K562 (cell line): Measurements from ENCODE around the gene DLGAP3. TPM values are rescaled to one million over a fixed set of nuclear protein-coding genes. Genes with fewer than 3 reads are reported as not detected.

Experiments
- ATF6 ChIP-seq: sonication (generic); formaldehyde crosslinking; IDR thresholded peaks from 2 replicates; pipeline ENCODE4 v1.4.0; 2020; ENCODE audit warnings: mild to moderate bottlenecking, missing genetic modification reagents
- BCL6 ChIP-seq: fragments of 250-450 bp; sonication (Bioruptor Pico); IDR thresholded peaks from 2 replicates; pipeline ENCODE4 v1.4.0; 2020
- CAMTA2 ChIP-seq: fragments of 250-450 bp; sonication (Bioruptor Pico); conservative IDR thresholded peaks from 2 replicates; pipeline ENCODE4 v1.5.1; 2022
- DPF2 ChIP-seq: fragments of 450-650 bp; IDR thresholded peaks from 2 replicates; pipeline ENCODE4 v1.6.1; 2016
- ELF1 ChIP-seq: fragments of 200-800 bp; sonication (Bioruptor generic); IDR thresholded peaks from 2 replicates; pipeline ENCODE4 v1.6.1; 2016; ENCODE audit warnings: missing genetic modification characterization, missing compliant biosample characterization
- FOXK1 ChIP-seq: sonication (generic); formaldehyde crosslinking; IDR thresholded peaks from 2 replicates; pipeline ENCODE4 v1.8.0; 2022; ENCODE audit warnings: missing genetic modification reagents, mild to moderate bottlenecking, borderline replicate concordance
- MBD2 ChIP-seq: sonication (generic); IDR thresholded peaks from 2 replicates; pipeline ENCODE4 v1.6.1; 2016; ENCODE audit warnings: low read depth, borderline replicate concordance
- MECOM ChIP-seq: fragments of 250-450 bp; sonication (Bioruptor Pico); IDR thresholded peaks from 2 replicates; pipeline ENCODE4 v1.8.0; 2022; ENCODE audit warnings: inconsistent platforms
- MTF1 ChIP-seq: fragments of 250-450 bp; sonication (Bioruptor Pico); IDR thresholded peaks from 2 replicates; pipeline ENCODE4 v1.9.0; 2021; ENCODE audit warnings: moderate library complexity, mild to moderate bottlenecking, inconsistent platforms, borderline replicate concordance
- PHB ChIP-seq: fragments of 250-450 bp; sonication (Bioruptor Pico); IDR thresholded peaks from 2 replicates; pipeline ENCODE4 v1.5.0; 2021
- POLR3A ChIP-seq: IDR thresholded peaks from 2 replicates; pipeline ENCODE4 v1.6.1; 2011; ENCODE audit warnings: borderline replicate concordance, mild to moderate bottlenecking, moderate library complexity; ENCODE audit not compliant: insufficient read length, insufficient read depth; ENCODE audit errors: extremely low read depth
- RAD21 ChIP-seq, 2 experiments: fragments of 250-450 bp in 1 of 2; fragments of 450-650 bp in 1 of 2; sonication (Bioruptor Pico) in 1 of 2; formaldehyde crosslinking in 1 of 2; IDR thresholded peaks in 1 of 2; conservative IDR thresholded peaks in 1 of 2; 2 replicates each; pipeline versions ENCODE4 v1.4.0 to v1.8.0; 2020 to 2022; ENCODE audit warnings: mild to moderate bottlenecking in 2 of 2, moderate library complexity in 1 of 2
- SRF ChIP-seq, 2 experiments: fragments of 250-450, 450-650 bp in 1 of 2; sonication (Bioruptor Pico) in 1 of 2; sonication (generic) in 1 of 2; formaldehyde crosslinking; IDR thresholded peaks; 2 replicates each; pipeline versions ENCODE4 v1.5.0 to v1.5.1; 2020 to 2022; ENCODE audit warnings: mild to moderate bottlenecking in 1 of 2, missing genetic modification reagents in 1 of 2
- TFAM ChIP-seq: fragments of 250-450 bp; sonication (Bioruptor Pico); conservative IDR thresholded peaks from 2 replicates; pipeline ENCODE4 v1.5.0; 2021; ENCODE audit warnings: mild to moderate bottlenecking, moderate library complexity
- TGIF2 ChIP-seq: sonication (generic); formaldehyde crosslinking; IDR thresholded peaks from 2 replicates; pipeline ENCODE4 v1.8.1; 2022; ENCODE audit warnings: mild to moderate bottlenecking, missing genetic modification reagents, moderate library complexity
- THRAP3 ChIP-seq: fragments of 450-650 bp; IDR thresholded peaks from 2 replicates; pipeline ENCODE4 v1.6.1; 2016; ENCODE audit warnings: mild to moderate bottlenecking, inconsistent platforms, borderline replicate concordance
- TRIM25 ChIP-seq: fragments of 450-650 bp; IDR thresholded peaks from 2 replicates; pipeline ENCODE4 v1.7.0; 2016; ENCODE audit warnings: borderline replicate concordance
- ZBTB26 ChIP-seq: fragments of 450-650 bp; formaldehyde crosslinking; IDR thresholded peaks from 2 replicates; pipeline ENCODE4 v1.4.0; 2022; ENCODE audit warnings: missing genetic modification characterization
- ZBTB34 ChIP-seq: fragments of 250-450 bp; sonication (Bioruptor Pico); IDR thresholded peaks from 2 replicates; pipeline ENCODE4 v1.8.0; 2021; ENCODE audit warnings: mild to moderate bottlenecking, moderate library complexity
- ZC3H4 ChIP-seq: sonication (generic); formaldehyde crosslinking; IDR thresholded peaks from 2 replicates; pipeline ENCODE4 v1.9.0; 2021; ENCODE audit warnings: missing genetic modification reagents, borderline replicate concordance
- ZEB2 ChIP-seq: fragments of 450-650 bp; IDR thresholded peaks from 2 replicates; pipeline ENCODE4 v1.6.1; 2016
- ZFX ChIP-seq: sonication (generic); formaldehyde crosslinking; IDR thresholded peaks from 2 replicates; pipeline ENCODE4 v1.8.0; 2022; ENCODE audit warnings: mild to moderate bottlenecking, missing genetic modification reagents, moderate library complexity
- ZNF134 ChIP-seq: fragments of 250-450 bp; sonication (Bioruptor Pico); conservative IDR thresholded peaks from 2 replicates; pipeline ENCODE4 v1.4.0; 2020
- polyA plus RNA-seq, 8 experiments: library from polyadenylated mRNA; depleted of rRNA in 4 of 8; stranded (reverse) in 5 of 8; unstranded in 3 of 8; fragments of >200 nt; fragmentation: Nextera tagmentation in 2 of 8; fragmentation: Illumina TruSeq in 1 of 8; extraction: Ambion mirVana in 2 of 8; extraction: Trizol in 1 of 8; gene quantifications; 2 replicates each; pipeline versions ENCODE4 v1.2.1 to v1.2.3, GENCODE V29; 2011 to 2014; ENCODE audit warnings: inconsistent platforms in 1 of 8, missing spikeins in 1 of 8
- total RNA-seq, 7 experiments: library from RNA; depleted of rRNA in 6 of 7; stranded (reverse); fragments of >200 nt in 6 of 7; fragmentation: Illumina TruSeq in 2 of 7; extraction: Trizol in 2 of 7; gene quantifications; 2 replicates each; pipeline versions ENCODE4 v1.2.1 to v1.2.3, GENCODE V29; 2011 to 2021; ENCODE audit warnings: low replicate concordance in 1 of 7

The DLGAP3 gene
- total and polyA plus RNA-seq, 9 of the 15 experiments (the other 6 are each of a cell fraction or from before 2014, with no cell fraction given): 0.01 to 0.16 (median 0.07) TPM; not detected in 6

- peak; percentile 87 for TF ChIP-seq ZFX (CRISPR knock-in tag)
- no peak for TF ChIP-seq ZBTB26 (CRISPR knock-in tag)
- no peak for TF ChIP-seq THRAP3
- peak in 1 of 2 experiments; percentile 32; a peak in 1 of 4 replicates for TF ChIP-seq SRF (CRISPR knock-in tag; IDR thresholded peaks at IDR 0.05)
- no peak for TF ChIP-seq BCL6
- no peak for TF ChIP-seq ZNF134
- peak; percentile 90 for TF ChIP-seq ELF1 (tag)
- TF ChIP-seq FOXK1 (CRISPR knock-in tag): peak; percentile 89; the same call in 1 of the 2 replicates
- peak; percentile 89; the same call in 1 of the 2 replicates for TF ChIP-seq TGIF2
- no peak for TF ChIP-seq MTF1
- no peak for TF ChIP-seq TFAM (CRISPR knock-in tag)
- TF ChIP-seq ATF6 (CRISPR knock-in tag): peak; percentile 88; the same call in 1 of the 2 replicates
- no peak for TF ChIP-seq POLR3A
- no peak for TF ChIP-seq ZBTB34 (CRISPR knock-in tag)
- no peak for TF ChIP-seq RAD21 (CRISPR knock-in tag; conservative IDR thresholded peaks at IDR 0.05 in 1 of 2, IDR thresholded peaks at IDR 0.05 in 1 of 2)
- no peak for TF ChIP-seq MECOM (CRISPR knock-in tag)
- no peak for TF ChIP-seq TRIM25
- peak; percentile 43; the same call in 1 of the 2 replicates for TF ChIP-seq ZEB2
- 0 out of 2 replicates have a peak, but pooled peaks have one; percentile 38 for TF ChIP-seq CAMTA2 (CRISPR knock-in tag)
- TF ChIP-seq ZC3H4 (CRISPR knock-in tag): no peak
- TF ChIP-seq DPF2: peak; percentile 31; the same call in 1 of the 2 replicates
- TF ChIP-seq PHB (CRISPR knock-in tag): peak; percentile 76; the same call in 1 of the 2 replicates
- peak; percentile 79 for TF ChIP-seq MBD2
Observed at GRCh38 chr1:34859446-34860200, 69.8 kb downstream of the DLGAP3 start, which contains the start of gene SMIM12 (continued).
